Osteoblast (primary cell): ENCODE data around the gene TSFM. TPM values are rescaled to one million over a fixed set of nuclear protein-coding genes. Genes with fewer than 3 reads are reported as not detected.

Experiments used
- DNase-seq: peaks from one replicate; pipeline ENCODE4 v3.0.0; 2011; ENCODE audit warnings: low spot score, mixed read lengths; ENCODE audit not compliant: insufficient read length; ENCODE audit errors: missing footprints
- H2AFZ ChIP-seq: 2 replicates; pipeline ENCODE4 v1.6.0; 2011; ENCODE audit warnings: mild to moderate bottlenecking, low read length
- H3K27ac ChIP-seq: 2 replicates; pipeline ENCODE4 v1.5.1; 2011; ENCODE audit warnings: mild to moderate bottlenecking, low read depth, low read length, moderate library complexity
- H3K27me3 ChIP-seq: 2 replicates; pipeline ENCODE4 v1.6.0; 2012; ENCODE audit warnings: mild to moderate bottlenecking, control low read depth, inconsistent platforms, low read length, moderate library complexity; ENCODE audit not compliant: insufficient read depth
- H3K36me3 ChIP-seq: 2 replicates; pipeline ENCODE4 v1.5.1; 2011; ENCODE audit warnings: mild to moderate bottlenecking, low read length, control low read depth, moderate library complexity; ENCODE audit not compliant: insufficient read depth
- H3K4me1 ChIP-seq: 2 replicates; pipeline ENCODE4 v1.5.1; 2011; ENCODE audit warnings: mild to moderate bottlenecking, low read length, control low read depth, moderate library complexity; ENCODE audit not compliant: insufficient read depth
- H3K4me2 ChIP-seq: 2 replicates; pipeline ENCODE4 v1.6.0; 2011; ENCODE audit warnings: mild to moderate bottlenecking, low read length; ENCODE audit not compliant: insufficient read depth
- H3K4me3 ChIP-seq: fragments of 200-600 bp; sonication (generic); 3 replicates; pipeline ENCODE4 v1.5.1; 2012; ENCODE audit warnings: mild to moderate bottlenecking, low read length, inconsistent platforms; ENCODE audit not compliant: insufficient read depth
- H3K79me2 ChIP-seq: 2 replicates; pipeline ENCODE4 v1.6.0; 2012; ENCODE audit warnings: mild to moderate bottlenecking, low read length, control low read depth, inconsistent platforms; ENCODE audit not compliant: insufficient read depth
- H3K9me3 ChIP-seq: 2 replicates; pipeline ENCODE4 v1.5.1; 2011; ENCODE audit warnings: low read depth, low read length, control low read depth
- H4K20me1 ChIP-seq: 2 replicates; pipeline ENCODE4 v1.6.0; 2012; ENCODE audit warnings: mild to moderate bottlenecking, low read length, control low read depth; ENCODE audit not compliant: insufficient read depth
- CTCF ChIP-seq: IDR thresholded peaks from 2 replicates; pipeline ENCODE4 v1.5.1; 2011; ENCODE audit warnings: mild to moderate bottlenecking, low read depth, low read length, moderate library complexity; ENCODE audit errors: extremely low read depth
- total RNA-seq: library from RNA; depleted of rRNA; stranded (reverse); fragments of >200 nt; gene quantifications from 2 replicates; pipeline ENCODE4 v1.2.3, GENCODE V29; 2012

TSFM gene
- total RNA-seq, 1 donor: 18.1 TPM

DNA sequence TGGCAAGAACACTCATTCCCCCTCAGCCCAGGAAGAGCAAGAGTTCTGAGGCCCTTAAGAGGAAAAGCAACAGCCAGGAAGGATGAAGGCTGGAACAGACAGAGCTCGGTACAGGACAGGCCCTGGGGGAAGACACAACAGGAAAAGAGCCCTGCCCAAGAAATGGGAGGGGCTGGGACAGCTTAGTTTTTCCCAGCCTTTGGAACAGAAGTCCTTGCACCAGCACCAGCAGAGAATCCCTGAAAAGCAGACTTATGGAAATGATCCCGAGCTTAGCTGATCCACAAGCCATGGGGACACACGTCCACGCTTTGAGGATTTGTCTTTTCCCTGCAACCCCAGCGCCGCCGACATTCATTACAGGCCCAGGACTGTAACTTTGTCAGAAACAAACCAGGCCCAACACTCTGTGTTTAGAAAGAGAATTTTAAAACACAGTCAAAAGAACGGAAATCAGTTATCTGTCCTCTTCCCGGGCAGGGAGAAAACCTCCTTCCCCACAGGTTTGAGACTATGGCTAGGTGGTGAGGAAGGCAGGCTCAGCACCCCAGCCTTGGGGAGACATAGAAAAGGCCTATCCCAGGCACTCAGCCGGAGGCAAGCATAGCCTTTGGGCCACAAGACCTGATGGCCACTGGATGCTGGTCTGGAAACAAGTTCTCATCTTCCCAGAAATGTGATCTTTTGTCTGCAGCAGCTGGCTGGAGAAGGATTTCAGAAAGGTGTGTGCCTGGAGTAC lies 40.0 kb downstream of the TSFM start:
- no peaks in the 10 kb centered on the region for H3K4me1 ChIP-seq
- H3K4me3 ChIP-seq: no peak overlapping the region
- H3K9me3 ChIP-seq: no peaks in the 10 kb centered on the region
- H3K27me3 ChIP-seq: no peaks in the 10 kb centered on the region
- no peak overlapping the region for H3K27ac ChIP-seq
- H3K36me3 ChIP-seq: peaks cover 85% of the 10 kb centered on the region
- H4K20me1 ChIP-seq: peaks cover 55% of the 10 kb centered on the region
- DNase-seq: no peak
- peaks cover 37% of the 10 kb centered on the region for H3K79me2 ChIP-seq
- TF ChIP-seq CTCF: no peak
- no peak overlapping the region for H3K4me2 ChIP-seq
- H2AFZ ChIP-seq: no peak overlapping the region

DNA sequence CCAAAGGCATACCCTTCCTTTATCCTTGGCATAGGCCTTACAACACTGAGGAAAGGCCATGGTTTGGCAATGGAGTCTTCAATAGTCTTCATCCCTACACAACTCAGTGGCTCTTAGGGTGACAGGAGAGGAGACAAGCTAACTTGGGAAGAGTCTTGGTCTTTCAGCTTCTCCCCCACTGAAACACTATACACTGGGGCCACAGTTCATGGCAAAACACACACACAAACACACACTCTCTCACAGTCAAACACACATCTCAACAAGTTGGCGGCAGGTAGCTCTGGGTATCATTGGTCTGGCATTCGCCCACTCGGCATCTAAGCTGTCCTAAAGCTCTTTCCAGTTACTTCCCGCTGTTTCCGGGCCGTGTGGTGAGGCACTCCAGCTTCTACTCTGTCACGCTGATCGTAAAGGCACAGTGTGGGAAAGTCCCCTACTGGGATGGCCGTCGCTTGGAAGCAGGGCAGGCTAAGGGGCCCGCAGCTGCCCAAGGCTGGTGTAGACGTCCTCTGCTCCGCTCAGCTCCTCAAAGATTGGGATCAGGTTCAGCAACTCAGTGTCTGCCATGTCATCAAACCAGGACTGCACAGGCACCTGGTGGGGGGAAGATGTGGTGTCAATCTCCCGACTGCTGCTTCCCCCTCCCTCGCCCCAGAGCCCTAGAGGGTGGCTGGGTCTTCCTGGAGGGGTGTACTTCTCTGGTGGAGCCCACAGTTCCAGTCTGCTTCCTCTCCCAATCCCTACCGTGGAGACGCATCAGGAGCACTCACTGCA lies 40.7 kb downstream of the TSFM start:
- TF ChIP-seq CTCF: no peak
- Histone ChIP-seq H3K9me3 (no peaks in the 10 kb centered on the region), H3K4me2 (no peak overlapping the region), H3K4me3 (no peak overlapping the region), H3K27me3 (no peaks in the 10 kb centered on the region), H3K27ac (no peak overlapping the region), H2AFZ (no peak overlapping the region), H3K36me3 (peaks cover 88% of the 10 kb centered on the region), H3K4me1 (no peaks in the 10 kb centered on the region), H3K79me2 (peaks cover 43% of the 10 kb centered on the region), H4K20me1 (peaks cover 57% of the 10 kb centered on the region)
- no peak for DNase-seq

DNA sequence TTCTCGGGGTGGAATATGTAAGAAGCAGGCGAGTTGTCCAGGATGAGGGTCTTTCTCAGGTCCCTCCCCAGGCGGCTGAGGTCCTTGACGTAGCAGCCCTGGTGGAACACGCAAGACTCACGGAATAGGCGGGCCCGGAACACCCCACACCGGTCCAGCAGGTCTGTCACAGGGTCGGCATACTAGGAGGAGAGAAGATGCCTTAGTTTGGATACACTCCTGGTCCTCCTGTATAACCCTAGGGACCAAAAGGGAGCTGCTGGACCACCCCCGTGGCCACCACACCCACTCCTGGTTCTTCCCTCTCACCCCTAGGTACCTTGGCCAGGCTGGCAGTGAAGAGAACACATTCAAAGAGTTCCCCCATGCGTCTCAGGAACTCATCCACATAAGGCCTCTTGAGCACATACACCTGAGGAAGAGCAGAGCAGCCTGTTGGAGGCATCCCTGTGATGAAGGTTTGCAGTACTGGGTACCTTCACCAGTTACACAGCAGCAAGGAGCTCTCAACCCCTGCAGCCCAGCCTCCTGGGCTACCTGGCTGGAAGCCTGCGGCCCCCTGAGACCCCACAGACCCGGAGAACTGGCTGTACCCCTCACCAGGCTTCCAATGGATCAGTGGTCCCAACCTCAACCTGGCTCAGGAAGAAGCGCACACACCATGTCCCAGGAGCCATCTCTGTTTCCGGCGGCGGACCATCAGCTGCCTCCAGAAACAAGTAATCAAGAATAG lies 41.5 kb downstream of the TSFM start:
- no peak overlapping the region for H3K4me2 ChIP-seq
- no peak overlapping the region for H2AFZ ChIP-seq
- H3K27me3 ChIP-seq: no peaks in the 10 kb centered on the region
- H4K20me1 ChIP-seq: peaks cover 64% of the 10 kb centered on the region
- no peak for TF ChIP-seq CTCF
- no peaks in the 10 kb centered on the region for H3K4me1 ChIP-seq
- no peak overlapping the region for H3K27ac ChIP-seq
- no peak overlapping the region for H3K4me3 ChIP-seq
- peaks cover 91% of the 10 kb centered on the region for H3K36me3 ChIP-seq
- H3K79me2 ChIP-seq: peaks cover 50% of the 10 kb centered on the region
- no peaks in the 10 kb centered on the region for H3K9me3 ChIP-seq
- DNase-seq: no peak
